ELF-1 (cell line): ENCODE results near the gene MAGI1.
A peak's percentile ranks its signal among the peaks of the same experiment; 100 is the strongest.

Experiments
- DNase-seq: peaks from one replicate; pipeline ENCODE4 v3.0.0-alpha.2; 2016; ENCODE audit warnings: low read depth, low spot score

Gene MAGI1

DNA sequence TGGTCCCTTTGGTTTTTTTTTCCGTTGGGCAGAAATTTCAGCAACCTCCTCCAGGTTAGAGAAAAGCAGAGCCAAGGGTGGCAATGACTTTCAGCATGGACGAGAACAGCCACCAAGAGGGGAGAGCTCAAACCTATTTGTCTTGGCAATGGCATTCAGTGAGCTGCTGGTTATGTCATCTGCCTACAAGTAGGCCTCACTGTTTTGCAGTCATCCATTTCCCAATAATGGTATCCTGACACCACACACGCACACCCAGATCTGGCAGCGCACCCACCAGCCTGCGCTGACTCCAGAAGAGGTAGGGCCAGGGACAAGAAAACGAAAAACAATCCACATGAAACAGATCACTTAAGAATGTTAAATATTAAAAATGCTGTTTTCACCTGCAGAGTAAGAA, 92.3 kb downstream of the MAGI1 start:
- DNase-seq = no peak

DNA sequence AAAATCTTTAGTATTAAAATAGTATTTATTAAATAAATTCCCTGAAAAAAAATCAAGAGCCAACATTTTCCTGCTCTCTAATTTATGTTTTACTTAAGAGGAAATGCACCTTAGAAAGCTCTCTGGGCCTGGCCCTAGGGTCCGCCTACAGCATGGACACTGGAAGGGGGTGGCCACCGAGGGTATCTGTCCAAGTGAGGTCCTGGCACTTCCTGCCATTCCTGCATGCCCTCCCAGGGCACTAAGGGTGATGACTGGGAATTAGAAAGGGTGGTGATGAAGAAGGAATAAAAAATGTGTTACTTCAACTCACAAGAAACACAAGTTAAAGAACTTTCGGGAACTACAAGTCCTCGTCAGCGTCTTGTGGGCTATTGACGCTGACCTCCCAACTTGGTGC, 92.8 kb downstream of the MAGI1 start:
- DNase-seq = no peak

GRCh38 chr3:65945480-65945879, 93.2 kb downstream of the MAGI1 start:
- no peak for DNase-seq

DNA sequence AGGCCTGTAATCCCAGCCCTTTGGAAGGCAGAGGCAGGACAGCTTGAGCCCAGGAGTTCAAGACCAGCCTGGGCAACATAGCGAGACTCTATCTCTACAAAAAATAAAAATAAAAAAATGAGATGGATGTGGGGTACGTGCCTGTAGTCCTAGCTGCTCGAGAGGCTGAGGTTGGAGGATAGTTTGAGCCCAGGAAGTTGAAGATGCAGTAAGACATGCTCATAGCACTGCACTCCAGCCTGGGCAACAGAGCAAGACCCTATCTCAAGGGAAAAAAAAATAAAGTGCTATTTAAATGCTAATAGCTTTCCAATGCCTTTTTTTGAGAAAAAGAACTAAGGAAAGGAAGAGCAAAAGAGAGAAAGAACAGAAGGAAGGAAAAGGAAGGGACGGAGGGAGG, 94.5 kb downstream of the MAGI1 start:
- no peak for DNase-seq

DNA sequence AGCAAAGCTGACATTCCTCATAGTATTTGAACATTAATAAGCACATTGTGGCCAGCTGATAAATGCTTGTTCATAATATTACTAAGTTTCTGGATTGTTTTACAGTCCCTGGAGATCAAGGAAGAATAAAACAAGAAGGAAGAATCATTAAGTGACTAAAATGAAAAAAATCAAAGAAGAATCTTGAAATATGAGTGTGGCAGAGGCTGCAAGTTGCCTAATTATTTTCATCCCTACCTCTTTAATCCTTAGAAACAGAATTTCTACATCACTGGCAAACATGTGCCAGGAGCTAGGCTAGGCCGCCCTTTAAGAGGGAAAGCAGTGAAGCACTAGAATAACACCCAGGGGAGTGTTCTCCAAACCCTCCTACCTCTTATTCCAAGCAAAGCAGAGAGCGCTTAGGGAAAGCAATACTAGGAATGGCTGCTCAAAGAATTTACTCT, 98.9 kb downstream of the MAGI1 start:
- DNase-seq = no peak

GRCh38 chr3:65939184-65939583, 99.5 kb downstream of the MAGI1 start:
- no peak for DNase-seq

DNA sequence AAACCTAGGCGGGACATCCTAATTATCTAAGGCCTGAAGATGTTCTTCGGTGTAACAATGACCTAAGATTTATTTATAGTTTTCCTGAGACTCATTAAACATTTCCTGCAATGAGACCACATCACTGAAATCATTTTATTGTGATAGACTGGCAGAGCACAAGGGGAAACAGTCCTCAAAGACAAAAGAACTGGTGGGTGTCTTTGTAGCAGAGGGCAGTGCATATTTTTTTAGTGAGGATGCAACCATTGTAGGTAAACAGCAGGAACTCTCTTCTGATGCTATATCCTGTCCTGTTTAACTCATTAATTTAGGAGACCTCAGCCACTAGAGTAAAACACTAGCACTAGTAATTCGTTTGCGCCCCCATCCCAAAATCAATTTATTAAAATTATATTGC, 100.0 kb downstream of the MAGI1 start:
- no peak for DNase-seq

GRCh38 chr3:65938147-65938546, 100.6 kb downstream of the MAGI1 start:
- DNase-seq = no peak

DNA sequence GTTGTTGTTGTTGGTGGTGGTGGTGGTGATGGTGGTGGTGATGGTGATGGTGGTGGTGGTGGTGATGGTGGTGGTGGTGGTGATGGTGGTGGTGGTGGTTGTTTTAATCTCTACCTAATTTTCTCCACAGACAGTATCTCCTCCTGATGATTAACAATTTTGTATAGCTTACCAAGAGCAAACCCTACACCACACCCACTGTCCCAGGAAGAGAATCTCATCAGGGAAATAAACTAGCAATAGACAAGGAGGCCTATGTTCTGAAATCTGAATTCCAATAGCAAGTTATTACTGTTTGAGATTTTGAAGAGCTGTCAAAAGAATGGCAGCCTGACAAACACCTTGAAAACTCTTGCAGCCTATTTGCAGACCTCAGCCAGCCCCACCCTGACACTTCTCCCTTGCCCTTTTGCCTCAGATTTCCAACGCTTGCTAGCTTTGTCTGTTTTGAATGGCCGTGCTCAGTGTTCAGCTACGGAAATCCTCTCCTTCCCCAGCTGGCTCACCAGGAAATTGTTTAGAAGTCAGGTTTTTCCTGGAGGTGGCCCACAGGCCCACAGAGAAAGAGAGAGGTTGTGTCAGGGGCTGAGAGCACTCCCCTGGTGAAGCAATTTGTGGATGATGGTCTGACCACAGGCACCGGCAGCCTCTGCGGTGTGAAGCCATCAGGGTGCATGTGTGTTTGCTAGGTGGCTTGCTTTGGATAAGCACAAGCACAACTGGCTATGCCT, 101.6 kb downstream of the MAGI1 start:
- DNase-seq = no peak

DNA sequence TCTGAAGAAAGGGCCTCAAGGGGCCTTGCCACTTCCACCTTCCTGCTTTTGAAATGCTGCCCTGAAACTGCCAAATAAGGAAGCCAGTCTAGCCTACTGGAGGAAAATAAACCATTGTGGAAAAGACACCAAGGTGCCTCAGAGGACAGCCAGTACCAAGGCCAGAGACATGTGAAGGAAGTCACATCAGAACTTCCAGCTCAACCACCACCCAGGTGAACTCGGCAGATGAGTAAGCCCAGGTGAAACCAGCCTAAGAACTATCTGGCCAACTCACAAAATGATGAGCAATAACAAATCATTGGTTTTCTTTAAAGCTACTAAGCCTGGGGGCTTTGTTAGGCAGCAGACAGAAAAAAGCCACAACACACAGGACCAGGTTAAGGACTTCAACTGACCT, 103.0 kb downstream of the MAGI1 start:
- no peak for DNase-seq

DNA sequence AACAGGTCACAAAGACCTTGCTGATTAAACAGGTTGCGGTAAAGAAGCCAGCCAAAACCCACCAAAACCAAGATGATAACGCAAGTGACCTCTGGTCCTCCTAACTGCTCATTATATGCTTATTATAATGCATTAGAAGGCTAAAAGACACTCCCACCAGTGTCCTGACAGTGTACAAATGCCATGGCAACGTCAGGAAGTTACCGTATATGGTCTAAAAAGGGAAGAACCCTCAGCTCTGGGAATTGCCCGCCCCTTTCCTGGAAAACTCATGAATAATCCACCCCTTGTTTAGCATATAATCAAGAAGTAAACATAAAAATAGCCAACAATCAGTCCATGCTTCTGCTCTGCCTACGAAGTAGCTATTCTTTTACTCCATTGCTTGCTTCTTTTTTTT, 108.1 kb downstream of the MAGI1 start:
- no peak for DNase-seq

- no peak for DNase-seq
These were observed 110.6 kb downstream of the MAGI1 start for GRCh38 chr3:65928110-65928509.

- no peak for DNase-seq
These were observed 111.1 kb downstream of the MAGI1 start for GRCh38 chr3:65927576-65927975.

DNA sequence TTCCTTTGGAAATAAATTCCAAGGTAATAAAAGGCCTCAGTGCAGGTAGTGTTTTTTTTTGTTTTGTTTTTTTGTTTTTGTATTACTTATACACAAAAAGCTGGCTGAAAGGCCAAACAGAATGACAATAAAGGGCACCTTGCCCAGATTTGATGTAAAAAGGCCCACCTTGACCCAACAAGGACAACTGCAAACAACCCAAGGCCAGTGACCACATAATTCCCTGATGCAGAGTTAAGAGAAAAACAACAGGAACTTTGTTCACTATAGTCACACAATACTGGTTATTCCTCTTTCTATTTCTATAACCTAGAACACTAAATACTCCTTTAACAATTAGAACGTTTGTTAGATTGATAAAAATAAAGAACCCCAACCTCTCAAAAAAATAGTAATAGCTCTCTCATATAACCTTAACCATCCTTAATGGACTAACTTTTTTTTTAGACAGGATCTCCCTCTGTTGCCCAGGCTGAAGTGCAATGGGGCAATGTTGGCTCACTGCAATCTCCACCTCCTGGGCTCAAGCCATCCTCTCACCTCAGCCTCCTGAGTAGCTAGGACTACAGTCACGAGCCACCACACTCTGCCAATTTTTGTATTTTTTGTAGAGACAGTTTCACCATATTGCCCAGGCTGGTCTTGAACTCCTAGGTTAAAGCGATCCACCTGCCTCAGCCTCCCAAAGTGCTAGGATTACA, 113.3 kb downstream of the MAGI1 start:
- DNase-seq = no peak

GRCh38 chr3:65924762-65925161, 114.0 kb downstream of the MAGI1 start:
- DNase-seq = no peak

DNA sequence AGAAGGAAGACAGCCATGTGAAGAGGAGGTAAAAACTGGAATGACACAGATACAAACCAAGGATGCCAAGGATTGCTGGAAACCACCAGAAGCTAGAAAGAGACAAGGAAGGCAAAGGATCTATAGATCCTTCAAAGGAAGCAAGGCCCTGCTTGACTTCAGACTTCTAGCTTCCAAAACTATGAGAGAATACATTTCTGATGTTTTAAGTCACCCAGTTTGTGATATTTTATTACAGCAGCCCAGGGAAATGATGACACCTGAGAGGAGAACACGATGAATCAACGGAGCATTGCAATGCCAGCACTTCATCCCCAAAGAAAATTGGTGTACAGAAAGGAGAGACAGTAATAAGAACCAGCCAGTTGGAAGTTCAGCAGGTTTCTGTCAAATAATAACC, 116.3 kb downstream of the MAGI1 start:
- DNase-seq = no peak

DNA sequence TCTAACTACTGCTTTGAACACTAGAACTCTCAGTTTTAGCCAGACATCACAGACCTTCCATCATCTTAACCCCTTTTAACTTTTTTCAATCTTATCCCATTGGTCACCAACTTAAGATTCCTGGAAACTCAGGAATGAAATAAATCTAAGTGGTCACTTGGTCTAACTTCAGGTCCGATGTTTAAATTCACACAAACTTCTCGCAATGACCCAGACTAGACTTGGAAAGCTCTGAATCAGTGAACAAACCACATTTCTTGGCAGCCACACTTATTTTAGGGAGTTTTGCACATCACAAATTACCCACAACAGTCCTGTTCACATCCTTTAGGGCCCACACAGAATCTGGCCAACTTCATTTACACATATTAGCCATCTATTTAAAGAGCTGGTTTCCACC, 118.9 kb downstream of the MAGI1 start:
- no peak for DNase-seq

DNA sequence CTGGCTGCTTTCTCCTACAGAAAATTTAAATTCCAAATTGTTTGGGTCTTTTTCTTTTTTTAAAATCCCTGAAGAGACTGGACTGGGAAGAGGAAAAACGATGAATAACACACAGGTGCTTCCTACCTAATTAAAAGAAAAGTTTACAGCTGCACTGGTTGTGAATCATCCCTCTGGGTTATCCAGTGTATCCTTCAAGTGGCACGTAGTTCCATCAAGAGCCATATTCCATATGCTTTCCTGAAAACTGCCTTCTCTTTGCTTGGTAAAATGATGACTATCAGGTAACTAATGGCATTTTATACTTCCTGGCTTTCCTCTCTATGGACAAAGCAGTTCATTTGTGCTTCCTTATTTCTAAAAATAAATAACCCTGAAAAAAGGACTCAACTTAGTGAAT, 123.2 kb downstream of the MAGI1 start:
- no peak for DNase-seq

- DNase-seq = no peak
These were observed 123.9 kb downstream of the MAGI1 start for GRCh38 chr3:65914740-65915367.

DNA sequence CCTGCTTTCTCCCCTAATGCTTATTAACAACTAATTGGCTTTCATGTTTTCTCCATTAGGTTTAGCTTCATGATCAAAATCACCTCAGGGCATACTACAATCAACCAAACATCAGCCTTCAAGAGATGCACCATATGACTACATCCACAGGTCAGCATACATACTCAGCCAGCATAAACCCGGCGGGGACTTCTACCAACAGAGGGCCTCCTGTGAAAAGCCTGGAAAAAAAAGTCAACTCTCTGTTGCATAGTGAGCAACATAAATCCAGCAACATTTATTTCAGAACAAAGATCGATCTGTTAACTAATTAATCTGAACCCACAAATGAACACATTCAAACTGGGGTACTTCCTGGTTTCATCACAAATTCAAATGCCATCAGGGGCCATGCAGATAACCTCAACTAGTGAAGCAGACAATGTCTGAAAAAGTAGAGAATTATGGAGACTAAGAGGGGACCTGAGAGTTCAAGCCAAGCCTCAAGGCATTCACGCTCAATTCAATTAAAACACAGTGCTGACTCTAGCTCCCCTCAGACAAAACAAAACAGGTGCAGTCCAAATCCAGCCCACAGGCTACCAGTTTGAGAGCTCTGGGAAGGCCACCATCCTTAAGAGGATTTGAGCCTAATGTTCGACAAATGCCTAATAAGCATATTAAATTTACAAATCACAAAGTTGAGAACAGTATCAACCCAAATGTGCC, 124.5 kb downstream of the MAGI1 start:
- DNase-seq = peak; percentile 53

- no peak for DNase-seq
These were observed 126.1 kb downstream of the MAGI1 start for GRCh38 chr3:65912647-65913046.

GRCh38 chr3:65908588-65908987, 130.1 kb downstream of the MAGI1 start:
- DNase-seq = no peak
